Trophoblast cell (in vitro differentiated cells and primary cell): ENCODE data around the gene NXF1. TPM values are rescaled to one million over a fixed set of nuclear protein-coding genes. Genes with fewer than 3 reads are reported as not detected.

Experiments
- DNase-seq, 2 donors: peaks; one replicate each; pipeline ENCODE4 v3.0.0-alpha.2; 2016
- H2AFZ ChIP-seq: 2 replicates; pipeline ENCODE4 v1.6.1; 2013; ENCODE audit warnings: low read length, moderate library complexity, mild to moderate bottlenecking; ENCODE audit not compliant: insufficient read depth, poor library complexity
- H2AK5ac ChIP-seq: 2 replicates; pipeline ENCODE4 v1.6.1; 2013; ENCODE audit warnings: mild to moderate bottlenecking, low read length
- H2BK120ac ChIP-seq: 2 replicates; pipeline ENCODE4 v1.6.1; 2013; ENCODE audit warnings: low read length, mild to moderate bottlenecking, moderate library complexity; ENCODE audit not compliant: insufficient read depth, poor library complexity
- H2BK12ac ChIP-seq: 2 replicates; pipeline ENCODE4 v1.6.1; 2013; ENCODE audit warnings: mild to moderate bottlenecking, low read length, moderate library complexity
- H2BK5ac ChIP-seq: 2 replicates; pipeline ENCODE4 v1.6.1; 2013; ENCODE audit warnings: low read length, low read depth, moderate library complexity, mild to moderate bottlenecking; ENCODE audit not compliant: poor library complexity
- H3K14ac ChIP-seq: 2 replicates; pipeline ENCODE4 v1.6.1; 2013; ENCODE audit warnings: mild to moderate bottlenecking, low read length
- H3K18ac ChIP-seq: 2 replicates; pipeline ENCODE4 v1.6.1; 2013; ENCODE audit warnings: mild to moderate bottlenecking, low read length
- H3K23ac ChIP-seq: 2 replicates; pipeline ENCODE4 v1.6.1; 2013; ENCODE audit warnings: low read length
- H3K27ac ChIP-seq: 2 replicates; pipeline ENCODE4 v1.5.1; 2013; ENCODE audit warnings: low read depth, mild to moderate bottlenecking, inconsistent platforms, low read length, moderate library complexity
- H3K27me3 ChIP-seq: 2 replicates; pipeline ENCODE4 v1.6.1; 2013; ENCODE audit warnings: inconsistent platforms, mild to moderate bottlenecking, low read length, moderate library complexity; ENCODE audit not compliant: insufficient read depth
- H3K36me3 ChIP-seq, 2 experiments: 1 replicate in 1 of 2; 2 replicates in 1 of 2; pipeline ENCODE4 v1.6.1; 2013; ENCODE audit warnings: low read length in 2 of 2, mild to moderate bottlenecking in 2 of 2, moderate library complexity in 1 of 2; ENCODE audit not compliant: insufficient read depth in 2 of 2, control insufficient read depth in 1 of 2
- H3K4ac ChIP-seq: 2 replicates; pipeline ENCODE4 v1.6.1; 2013; ENCODE audit warnings: low read depth, mild to moderate bottlenecking, low read length, moderate library complexity
- H3K4me1 ChIP-seq, 2 experiments: 1 replicate in 1 of 2; 2 replicates in 1 of 2; pipeline ENCODE4 v1.6.1; 2013; ENCODE audit warnings: low read length in 2 of 2, mild to moderate bottlenecking in 2 of 2, moderate library complexity in 1 of 2; ENCODE audit not compliant: insufficient read depth in 2 of 2, control insufficient read depth in 1 of 2
- H3K4me2 ChIP-seq: 2 replicates; pipeline ENCODE4 v1.6.1; 2013; ENCODE audit warnings: inconsistent platforms, mild to moderate bottlenecking, low read length, moderate library complexity
- H3K4me3 ChIP-seq: 2 replicates; pipeline ENCODE4 v1.5.1; 2013; ENCODE audit warnings: mild to moderate bottlenecking, low read depth, low read length, inconsistent platforms
- H3K79me1 ChIP-seq: one replicate; pipeline ENCODE4 v1.6.1; 2013; ENCODE audit warnings: low read length
- H3K79me2 ChIP-seq: 2 replicates; pipeline ENCODE4 v1.6.1; 2013; ENCODE audit warnings: low read length, mild to moderate bottlenecking; ENCODE audit not compliant: control insufficient read depth, insufficient read depth, poor library complexity
- H3K9ac ChIP-seq: 2 replicates; pipeline ENCODE4 v1.6.1; 2013; ENCODE audit warnings: mild to moderate bottlenecking, low read length
- H3K9me3 ChIP-seq: 2 replicates; pipeline ENCODE4 v1.6.1; 2013; ENCODE audit warnings: low read depth, mild to moderate bottlenecking, control low read depth, inconsistent platforms, low read length; ENCODE audit not compliant: insufficient read depth
- H4K12ac ChIP-seq: 2 replicates; pipeline ENCODE4 v1.6.1; 2013; ENCODE audit warnings: low read depth, mild to moderate bottlenecking, low read length, moderate library complexity
- H4K8ac ChIP-seq: 2 replicates; pipeline ENCODE4 v1.6.1; 2013; ENCODE audit warnings: low read depth, mild to moderate bottlenecking, low read length, moderate library complexity
- H4K91ac ChIP-seq: one replicate; pipeline ENCODE4 v1.6.1; 2013; ENCODE audit warnings: low read depth, mild to moderate bottlenecking, low read length, moderate library complexity
- WGBS: extraction: QIAGEN DNeasy Blood & Tissue Kit; methylation state at CpG from one replicate; pipeline ENCODE4 v1.1.7; 2013; ENCODE audit warnings: missing lambda C conversion rate; ENCODE audit not compliant: insufficient read length, insufficient coverage; ENCODE audit errors: extremely low coverage; 5-methylcytosine and 5-hydroxymethylcytosine counted together
- polyA plus RNA-seq: library from polyadenylated mRNA; stranded (reverse); fragments of 200-250 nt; gene quantifications from 2 replicates; pipeline ENCODE4 v1.2.3, GENCODE V29; 2013

NXF1 gene
- polyA plus RNA-seq = 65.8 and 70.4 TPM in 2 replicates

GRCh38 chr11:62805076-62805892, at the start of gene NXF1:
NXF1 (minus strand) TSS chr11:62805440; CDS start chr11:62805356, 84 bp downstream.
- Histone ChIP-seq H3K18ac (peak within 1 kb of the TSS; percentile 80), H3K4me1 (peaks cover 7 to 15% of the 10 kb centered on the region in 2 experiments), H4K8ac (peak within 1 kb of the TSS; percentile 91), H3K14ac (peak within 1 kb of the TSS; percentile 93), H3K4ac (peak within 1 kb of the TSS; percentile 77), H3K27ac (peak within 1 kb of the TSS; percentile 81), H2BK12ac (no peak within 1 kb of the TSS), H2AFZ (peak within 1 kb of the TSS; percentile 91), H3K79me1 (peaks cover 8% of the 10 kb centered on the region), H2BK5ac (peak within 1 kb of the TSS; percentile 68), H4K91ac (peak within 1 kb of the TSS; percentile 84), H3K9me3 (no peaks in the 10 kb centered on the region), H2BK120ac (peak within 1 kb of the TSS; percentile 52), H3K4me3 (peak within 1 kb of the TSS; percentile 91), H3K79me2 (peaks cover 9% of the 10 kb centered on the region), H3K9ac (peak within 1 kb of the TSS; percentile 96), H3K36me3 (peaks cover 29 to 31% of the 10 kb centered on the region in 2 experiments), H2AK5ac (peak within 1 kb of the TSS; percentile 57), H3K27me3 (no peaks in the 10 kb centered on the region), H3K23ac (no peak within 1 kb of the TSS), H3K4me2 (peak within 1 kb of the TSS; percentile 95), H4K12ac (peak within 1 kb of the TSS; percentile 83)
- WGBS = no CpG with 5 or more reads among the region's 77 CpGs
- DNase-seq = peak; percentile 96 to 99

- Histone ChIP-seq H3K4me3 (peak overlapping the region; percentile 62), H3K79me1 (peaks cover 17% of the 10 kb centered on the region), H3K9me3 (no peaks in the 10 kb centered on the region), H3K27me3 (no peaks in the 10 kb centered on the region), H4K8ac (no peak overlapping the region), H3K4me2 (peak overlapping the region; percentile 90), H4K91ac (no peak overlapping the region), H3K9ac (peak overlapping the region; percentile 92), H3K27ac (peak overlapping the region; percentile 55), H2AFZ (no peak overlapping the region), H2BK5ac (no peak overlapping the region), H3K36me3 (peaks cover 4 to 30% of the 10 kb centered on the region in 2 experiments), H3K14ac (no peak overlapping the region), H3K79me2 (peaks cover 15% of the 10 kb centered on the region), H3K4ac (peak overlapping the region; percentile 88), H2AK5ac (no peak overlapping the region), H3K23ac (no peak overlapping the region), H3K18ac (no peak overlapping the region), H3K4me1 (peaks cover 6 to 12% of the 10 kb centered on the region in 2 experiments), H4K12ac (no peak overlapping the region), H2BK120ac (no peak overlapping the region), H2BK12ac (no peak overlapping the region)
- no CpG with 5 or more reads among the region's 8 CpGs for WGBS
- DNase-seq = no peak
Measured at GRCh38 chr11:62854013-62854824, 49.0 kb upstream of the NXF1 start.

- H3K79me2 ChIP-seq = peaks cover 15% of the 10 kb centered on the region
- WGBS = no CpG with 5 or more reads among the region's 7 CpGs
Measured at GRCh38 chr11:62853279-62853965, 48.2 kb upstream of the NXF1 start.

GRCh38 chr11:62852523-62853188, 47.4 kb upstream of the NXF1 start:
- Histone ChIP-seq H3K4ac (no peak overlapping the region), H3K4me2 (peak overlapping the region; percentile 90), H3K4me3 (no peak overlapping the region), H3K18ac (no peak overlapping the region), H4K12ac (no peak overlapping the region), H3K27me3 (no peaks in the 10 kb centered on the region), H2AFZ (no peak overlapping the region), H3K36me3 (peaks cover 4 to 30% of the 10 kb centered on the region in 2 experiments), H2BK120ac (no peak overlapping the region), H4K91ac (no peak overlapping the region), H3K27ac (no peak overlapping the region), H3K14ac (no peak overlapping the region), H3K4me1 (peaks cover 3 to 8% of the 10 kb centered on the region in 2 experiments), H2AK5ac (no peak overlapping the region), H4K8ac (no peak overlapping the region), H3K79me2 (peaks cover 15% of the 10 kb centered on the region), H3K23ac (no peak overlapping the region), H2BK12ac (no peak overlapping the region), H3K9ac (no peak overlapping the region), H3K9me3 (no peaks in the 10 kb centered on the region), H2BK5ac (no peak overlapping the region), H3K79me1 (peaks cover 15% of the 10 kb centered on the region)
- DNase-seq = no peak

More at GRCh38 chr11:62853279-62853965, 48.2 kb upstream of the NXF1 start:
- H3K14ac ChIP-seq = no peak overlapping the region
- no peak overlapping the region for H2BK12ac ChIP-seq
- peaks cover 6 to 12% of the 10 kb centered on the region in 2 experiments for H3K4me1 ChIP-seq
- H3K4me3 ChIP-seq = no peak overlapping the region
- no peak overlapping the region for H4K12ac ChIP-seq
- H4K8ac ChIP-seq = no peak overlapping the region
- no peak overlapping the region for H3K18ac ChIP-seq
- peak overlapping the region; percentile 55 for H3K4ac ChIP-seq
- no peak overlapping the region for H3K23ac ChIP-seq
- peak overlapping the region; percentile 90 for H3K4me2 ChIP-seq
- H3K27me3 ChIP-seq = no peaks in the 10 kb centered on the region
- H2AFZ ChIP-seq = no peak overlapping the region
- H2BK120ac ChIP-seq = no peak overlapping the region
- H2AK5ac ChIP-seq = no peak overlapping the region
- H3K36me3 ChIP-seq = peaks cover 4 to 30% of the 10 kb centered on the region in 2 experiments
- H4K91ac ChIP-seq = no peak overlapping the region
- H3K9me3 ChIP-seq = no peaks in the 10 kb centered on the region
- peak overlapping the region; percentile 19 for H3K27ac ChIP-seq
- DNase-seq = no peak
- H3K79me1 ChIP-seq = peaks cover 17% of the 10 kb centered on the region
- H3K9ac ChIP-seq = peak overlapping the region; percentile 75
- H2BK5ac ChIP-seq = no peak overlapping the region
